Measurements from ENCODE around the gene MANSC4. TPM values are rescaled to one million over a fixed set of nuclear protein-coding genes. Genes with fewer than 3 reads are reported as not detected.

Gene MANSC4
- polyA plus RNA-seq, 1 donor from 2014 or later = 0.43 TPM

GRCh38 chr12:27730097-27730588 is 49.9 kb downstream of the MANSC4 start:
- Histone ChIP-seq H3K9me3 (ENCODE audit: low read length) (no peaks in the 10 kb centered on the region), H3K9me2 (ENCODE audit: insufficient read depth, low read length) (no peaks in the 10 kb centered on the region), H3K4me2 (ENCODE audit: low read length) (no peak overlapping the region), H4K20me1 (ENCODE audit: insufficient read depth) (no peaks in the 10 kb centered on the region), H3K27ac (ENCODE audit: low read length) (no peak overlapping the region), H3K27me3 (ENCODE audit: insufficient read depth, low read depth, low read length) (no peaks in the 10 kb centered on the region), H2AFZ (ENCODE audit: low read depth, low read length) (no peak overlapping the region), H3K4me3 (ENCODE audit: low read length) (no peak overlapping the region), H3K36me3 (ENCODE audit: insufficient read depth, low read length) (peaks cover 6% of the 10 kb centered on the region), H3F3A (ENCODE audit: insufficient read depth, low read length, poor library complexity, severe bottlenecking) (no peaks in the 10 kb centered on the region), H3K79me2 (replicated peaks; ENCODE audit: insufficient read depth, low read length) (no peaks in the 10 kb centered on the region), H3K9ac (ENCODE audit: low read length) (no peak overlapping the region)
- no peak for TF ChIP-seq SMC3 (conservative IDR thresholded peaks at IDR 0.05; ENCODE audit: poor library complexity)
- TF ChIP-seq POLR2AphosphoS5 (IDR thresholded peaks at IDR 0.05) = no peak
- no peak for TF ChIP-seq EP300 (conservative IDR thresholded peaks at IDR 0.05; ENCODE audit: poor library complexity, severe bottlenecking)
- no peak for TF ChIP-seq EZH2 (IDR thresholded peaks at IDR 0.05; ENCODE audit: borderline replicate concordance, insufficient read depth, low read length, poor library complexity, severe bottlenecking)
- no peak for TF ChIP-seq RAD21 (conservative IDR thresholded peaks at IDR 0.05)
- TF ChIP-seq, protein P1, sequence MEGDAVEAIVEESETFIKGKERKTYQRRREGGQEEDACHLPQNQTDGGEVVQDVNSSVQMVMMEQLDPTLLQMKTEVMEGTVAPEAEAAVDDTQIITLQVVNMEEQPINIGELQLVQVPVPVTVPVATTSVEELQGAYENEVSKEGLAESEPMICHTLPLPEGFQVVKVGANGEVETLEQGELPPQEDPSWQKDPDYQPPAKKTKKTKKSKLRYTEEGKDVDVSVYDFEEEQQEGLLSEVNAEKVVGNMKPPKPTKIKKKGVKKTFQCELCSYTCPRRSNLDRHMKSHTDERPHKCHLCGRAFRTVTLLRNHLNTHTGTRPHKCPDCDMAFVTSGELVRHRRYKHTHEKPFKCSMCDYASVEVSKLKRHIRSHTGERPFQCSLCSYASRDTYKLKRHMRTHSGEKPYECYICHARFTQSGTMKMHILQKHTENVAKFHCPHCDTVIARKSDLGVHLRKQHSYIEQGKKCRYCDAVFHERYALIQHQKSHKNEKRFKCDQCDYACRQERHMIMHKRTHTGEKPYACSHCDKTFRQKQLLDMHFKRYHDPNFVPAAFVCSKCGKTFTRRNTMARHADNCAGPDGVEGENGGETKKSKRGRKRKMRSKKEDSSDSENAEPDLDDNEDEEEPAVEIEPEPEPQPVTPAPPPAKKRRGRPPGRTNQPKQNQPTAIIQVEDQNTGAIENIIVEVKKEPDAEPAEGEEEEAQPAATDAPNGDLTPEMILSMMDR (IDR thresholded peaks at IDR 0.05; ENCODE audit: poor library complexity, severe bottlenecking) = no peak
- TF ChIP-seq TAF1 (IDR thresholded peaks at IDR 0.05; ENCODE audit: low read depth) = no peak
- TF ChIP-seq MXI1 (conservative IDR thresholded peaks at IDR 0.05; ENCODE audit: poor library complexity, severe bottlenecking) = no peak
- TF ChIP-seq, protein P2, sequence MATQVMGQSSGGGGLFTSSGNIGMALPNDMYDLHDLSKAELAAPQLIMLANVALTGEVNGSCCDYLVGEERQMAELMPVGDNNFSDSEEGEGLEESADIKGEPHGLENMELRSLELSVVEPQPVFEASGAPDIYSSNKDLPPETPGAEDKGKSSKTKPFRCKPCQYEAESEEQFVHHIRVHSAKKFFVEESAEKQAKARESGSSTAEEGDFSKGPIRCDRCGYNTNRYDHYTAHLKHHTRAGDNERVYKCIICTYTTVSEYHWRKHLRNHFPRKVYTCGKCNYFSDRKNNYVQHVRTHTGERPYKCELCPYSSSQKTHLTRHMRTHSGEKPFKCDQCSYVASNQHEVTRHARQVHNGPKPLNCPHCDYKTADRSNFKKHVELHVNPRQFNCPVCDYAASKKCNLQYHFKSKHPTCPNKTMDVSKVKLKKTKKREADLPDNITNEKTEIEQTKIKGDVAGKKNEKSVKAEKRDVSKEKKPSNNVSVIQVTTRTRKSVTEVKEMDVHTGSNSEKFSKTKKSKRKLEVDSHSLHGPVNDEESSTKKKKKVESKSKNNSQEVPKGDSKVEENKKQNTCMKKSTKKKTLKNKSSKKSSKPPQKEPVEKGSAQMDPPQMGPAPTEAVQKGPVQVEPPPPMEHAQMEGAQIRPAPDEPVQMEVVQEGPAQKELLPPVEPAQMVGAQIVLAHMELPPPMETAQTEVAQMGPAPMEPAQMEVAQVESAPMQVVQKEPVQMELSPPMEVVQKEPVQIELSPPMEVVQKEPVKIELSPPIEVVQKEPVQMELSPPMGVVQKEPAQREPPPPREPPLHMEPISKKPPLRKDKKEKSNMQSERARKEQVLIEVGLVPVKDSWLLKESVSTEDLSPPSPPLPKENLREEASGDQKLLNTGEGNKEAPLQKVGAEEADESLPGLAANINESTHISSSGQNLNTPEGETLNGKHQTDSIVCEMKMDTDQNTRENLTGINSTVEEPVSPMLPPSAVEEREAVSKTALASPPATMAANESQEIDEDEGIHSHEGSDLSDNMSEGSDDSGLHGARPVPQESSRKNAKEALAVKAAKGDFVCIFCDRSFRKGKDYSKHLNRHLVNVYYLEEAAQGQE (IDR thresholded peaks at IDR 0.05; ENCODE audit: borderline replicate concordance) = no peak

GRCh38 chr12:27723212-27723611 is 56.8 kb downstream of the MANSC4 start:
- no peak overlapping the region for H3K27ac ChIP-seq (ENCODE audit: low read length)

More at GRCh38 chr12:27723212-27723611, 56.8 kb downstream of the MANSC4 start:
- Histone ChIP-seq H3K27me3 (ENCODE audit: insufficient read depth, low read depth, low read length) (no peaks in the 10 kb centered on the region), H3K9me2 (ENCODE audit: insufficient read depth, low read length) (no peaks in the 10 kb centered on the region), H4K20me1 (ENCODE audit: insufficient read depth) (no peaks in the 10 kb centered on the region), H3K4me3 (ENCODE audit: low read length) (no peak overlapping the region), H3K79me2 (replicated peaks; ENCODE audit: insufficient read depth, low read length) (no peaks in the 10 kb centered on the region), H3K9ac (ENCODE audit: low read length) (no peak overlapping the region), H2AFZ (ENCODE audit: low read depth, low read length) (no peak overlapping the region), H3F3A (ENCODE audit: insufficient read depth, low read length, poor library complexity, severe bottlenecking) (no peaks in the 10 kb centered on the region), H3K9me3 (ENCODE audit: low read length) (no peaks in the 10 kb centered on the region), H3K36me3 (ENCODE audit: insufficient read depth, low read length) (no peaks in the 10 kb centered on the region), H3K4me2 (ENCODE audit: low read length) (no peak overlapping the region)
- TF ChIP-seq RAD21 (conservative IDR thresholded peaks at IDR 0.05) (no peak), POLR2AphosphoS5 (IDR thresholded peaks at IDR 0.05) (no peak), MXI1 (conservative IDR thresholded peaks at IDR 0.05; ENCODE audit: poor library complexity, severe bottlenecking) (no peak), TAF1 (IDR thresholded peaks at IDR 0.05; ENCODE audit: low read depth) (no peak), EP300 (conservative IDR thresholded peaks at IDR 0.05; ENCODE audit: poor library complexity, severe bottlenecking) (no peak), EZH2 (IDR thresholded peaks at IDR 0.05; ENCODE audit: borderline replicate concordance, insufficient read depth, low read length, poor library complexity, severe bottlenecking) (no peak), SMC3 (conservative IDR thresholded peaks at IDR 0.05; ENCODE audit: poor library complexity) (no peak)
- TF ChIP-seq, protein P1 (IDR thresholded peaks at IDR 0.05; ENCODE audit: poor library complexity, severe bottlenecking) = no peak
- TF ChIP-seq, protein P2 (IDR thresholded peaks at IDR 0.05; ENCODE audit: borderline replicate concordance) = no peak

Data from neural cell (in vitro differentiated cells).